ENCODE data around the gene FUOM.

DNA sequence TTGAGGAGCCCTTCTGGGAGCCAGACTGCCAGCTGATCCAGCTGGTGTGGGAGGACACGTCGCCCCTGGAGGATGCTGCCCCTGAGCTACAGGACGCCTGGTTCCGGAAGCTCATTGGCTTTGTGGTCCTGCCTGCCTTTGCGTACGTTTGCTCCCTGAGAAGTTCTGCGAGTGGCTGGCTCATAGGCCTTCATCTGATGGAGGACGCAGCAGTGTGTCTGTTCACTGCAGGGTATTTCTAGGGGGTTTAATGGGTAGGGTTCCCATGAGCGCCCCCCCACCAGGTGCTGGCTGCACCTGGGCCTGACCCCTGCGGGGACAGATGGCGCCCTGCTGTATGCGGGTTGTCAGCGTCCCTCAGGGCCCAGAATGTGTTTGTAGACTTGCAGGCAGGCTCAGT, 26.3 kb upstream of the FUOM start:
- TF ChIP-seq, protein P1, sequence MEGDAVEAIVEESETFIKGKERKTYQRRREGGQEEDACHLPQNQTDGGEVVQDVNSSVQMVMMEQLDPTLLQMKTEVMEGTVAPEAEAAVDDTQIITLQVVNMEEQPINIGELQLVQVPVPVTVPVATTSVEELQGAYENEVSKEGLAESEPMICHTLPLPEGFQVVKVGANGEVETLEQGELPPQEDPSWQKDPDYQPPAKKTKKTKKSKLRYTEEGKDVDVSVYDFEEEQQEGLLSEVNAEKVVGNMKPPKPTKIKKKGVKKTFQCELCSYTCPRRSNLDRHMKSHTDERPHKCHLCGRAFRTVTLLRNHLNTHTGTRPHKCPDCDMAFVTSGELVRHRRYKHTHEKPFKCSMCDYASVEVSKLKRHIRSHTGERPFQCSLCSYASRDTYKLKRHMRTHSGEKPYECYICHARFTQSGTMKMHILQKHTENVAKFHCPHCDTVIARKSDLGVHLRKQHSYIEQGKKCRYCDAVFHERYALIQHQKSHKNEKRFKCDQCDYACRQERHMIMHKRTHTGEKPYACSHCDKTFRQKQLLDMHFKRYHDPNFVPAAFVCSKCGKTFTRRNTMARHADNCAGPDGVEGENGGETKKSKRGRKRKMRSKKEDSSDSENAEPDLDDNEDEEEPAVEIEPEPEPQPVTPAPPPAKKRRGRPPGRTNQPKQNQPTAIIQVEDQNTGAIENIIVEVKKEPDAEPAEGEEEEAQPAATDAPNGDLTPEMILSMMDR (IDR thresholded peaks at IDR 0.05): no peak
- no peak for TF ChIP-seq POLR2A (IDR thresholded peaks at IDR 0.05)

All from testis (tissue), 2 donors.